H7 (cell line): ENCODE results near the gene LYPD4. TPM values are rescaled to one million over a fixed set of nuclear protein-coding genes. Genes with fewer than 3 reads are reported as not detected.
"Not testable (repeated sequence)": the region's sequence is repeated elsewhere in the genome, so short reads cannot be mapped to it uniquely, and the experiment has no call there.

Experiments used
- DNase-seq: peaks from one replicate; pipeline ENCODE4 v3.0.0; 2012
- H3K27me3 ChIP-seq: 2 replicates; pipeline ENCODE4 v1.6.0; 2011; ENCODE audit warnings: mild to moderate bottlenecking, low read length; ENCODE audit not compliant: control insufficient read depth, insufficient read depth
- H3K36me3 ChIP-seq: replicated peaks from 2 replicates; pipeline ENCODE4 v1.5.1; 2011; ENCODE audit warnings: low read length; ENCODE audit not compliant: control insufficient read depth, insufficient read depth
- H3K4me3 ChIP-seq: 2 replicates; pipeline ENCODE4 v1.5.1; 2011; ENCODE audit warnings: low read depth, mild to moderate bottlenecking, control low read depth, low read length, moderate library complexity; ENCODE audit not compliant: insufficient read depth
- total RNA-seq: library from RNA; depleted of rRNA; stranded (reverse); fragments of >200 nt; shearing (Covaris generic); gene quantifications from 2 replicates; pipeline ENCODE4 v1.2.3, GENCODE V29; 2014

LYPD4 gene
- total RNA-seq, 1 experiment from 2014 or later: not detected

DNA sequence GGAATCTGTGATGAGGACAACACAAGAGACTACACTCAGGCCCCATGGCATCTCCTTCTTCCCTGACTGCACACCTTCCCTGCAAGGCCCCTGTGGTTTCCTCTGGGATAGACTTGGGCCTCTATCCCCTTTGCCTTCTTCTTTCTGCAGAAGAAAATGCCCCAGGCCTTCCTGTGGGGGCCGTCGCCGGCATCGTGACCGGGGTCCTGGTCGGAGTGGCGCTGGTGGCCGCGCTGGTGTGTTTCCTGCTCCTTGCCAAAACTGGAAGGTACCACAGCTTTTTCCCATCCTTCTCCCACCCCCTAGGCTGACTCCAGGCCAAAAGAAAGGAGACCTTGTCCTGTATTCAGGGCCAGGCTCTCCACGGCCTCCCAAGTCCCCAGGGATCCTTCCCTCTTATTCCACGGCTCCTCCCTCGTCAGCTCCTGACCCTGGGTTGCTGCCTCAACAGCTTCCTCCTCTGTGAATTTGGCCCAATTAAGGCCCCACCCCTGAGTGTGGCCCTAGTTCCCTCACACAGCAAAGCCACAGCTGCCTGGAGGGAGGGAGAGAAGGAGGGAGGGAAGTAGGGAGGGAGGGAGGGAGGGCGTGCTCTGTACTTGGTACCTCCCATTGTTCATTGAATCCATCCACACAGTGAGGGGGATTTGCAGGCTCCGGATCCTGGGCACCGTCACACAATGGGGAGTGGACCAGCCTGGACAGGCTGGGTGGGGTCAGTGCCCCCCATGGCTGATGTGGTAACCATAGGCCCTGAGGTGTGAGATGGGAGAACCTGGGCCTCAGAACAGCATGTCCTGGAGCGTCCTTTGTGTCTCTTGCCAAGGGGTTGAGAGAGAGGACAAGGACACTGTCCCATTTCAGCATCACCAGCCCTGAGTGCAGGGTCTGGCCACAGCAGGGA, 35.6 kb downstream of the LYPD4 start:
- Histone ChIP-seq H3K36me3 (no peaks in the 10 kb centered on the region), H3K27me3 (no peaks in the 10 kb centered on the region), H3K4me3 (no peak overlapping the region)
- DNase-seq: no peak

DNA sequence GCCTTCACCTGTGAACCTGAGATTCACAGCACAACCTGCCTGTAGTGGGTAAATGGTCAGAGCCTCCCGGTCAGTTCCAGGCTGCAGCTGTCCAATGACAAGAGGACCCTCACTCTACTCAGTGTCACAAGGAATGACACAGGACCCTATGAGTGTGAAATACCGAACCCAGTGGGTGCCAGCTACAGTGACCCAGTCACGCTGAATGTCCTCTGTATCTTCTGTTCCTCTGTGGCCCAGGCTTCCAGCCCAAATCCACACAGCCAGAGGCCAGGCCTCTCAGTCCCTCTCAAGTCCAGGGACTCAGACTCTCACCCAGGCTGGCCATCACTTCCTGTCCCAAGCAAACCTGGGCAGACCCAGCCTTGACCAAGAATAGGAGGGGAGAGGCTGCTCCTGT, 37.3 kb downstream of the LYPD4 start:
- DNase-seq: no peak

DNA sequence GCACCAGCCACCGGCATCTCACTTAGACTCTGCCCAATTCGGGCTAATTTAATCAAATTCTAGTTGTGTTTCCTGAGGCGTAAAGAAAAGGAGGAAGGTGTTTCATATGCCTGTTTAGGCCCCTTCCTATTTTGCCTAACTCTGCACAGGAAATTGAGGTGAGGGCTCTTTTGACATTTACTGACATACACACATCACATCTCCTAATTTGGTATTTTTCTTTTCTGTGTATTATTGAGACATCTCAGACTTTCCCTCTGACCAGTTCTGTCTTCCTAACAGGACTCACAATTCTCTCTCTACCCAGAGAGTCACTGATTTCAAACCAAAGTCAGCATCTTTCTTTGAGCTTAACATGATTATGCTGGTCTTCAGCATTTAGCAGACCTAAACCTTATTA, 40.1 kb downstream of the LYPD4 start:
- no peak overlapping the region for H3K4me3 ChIP-seq
- H3K27me3 ChIP-seq: no peaks in the 10 kb centered on the region
- DNase-seq: no peak
- no peaks in the 10 kb centered on the region for H3K36me3 ChIP-seq

More for the DNA sequence above, 37.3 kb downstream of the LYPD4 start:
- H3K27me3 ChIP-seq: no peaks in the 10 kb centered on the region
- no peak overlapping the region for H3K4me3 ChIP-seq
- no peaks in the 10 kb centered on the region for H3K36me3 ChIP-seq

DNA sequence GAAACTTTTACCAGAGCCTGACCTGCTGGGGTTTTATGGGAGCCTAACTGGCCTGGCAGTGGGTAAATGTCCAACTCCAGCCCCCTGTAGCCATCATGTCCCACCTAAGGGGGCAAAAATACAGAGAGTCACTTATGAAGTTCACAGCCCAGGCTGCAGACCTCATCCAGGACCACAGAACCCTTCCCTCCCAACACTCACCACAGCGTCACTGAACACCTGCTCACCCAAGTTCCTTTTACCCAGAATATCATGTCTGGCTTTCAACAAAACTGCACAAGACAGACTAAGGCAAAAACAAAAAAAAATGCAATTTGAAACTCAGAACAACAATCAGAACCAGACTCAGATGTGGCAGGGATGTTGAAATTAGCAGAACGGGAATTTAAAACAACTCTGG, 41.7 kb downstream of the LYPD4 start:
- DNase-seq: no peak
- Histone ChIP-seq H3K27me3 (no peaks in the 10 kb centered on the region), H3K4me3 (no peak overlapping the region), H3K36me3 (no peaks in the 10 kb centered on the region)

GRCh38 chr19:41801792-41802211, 42.7 kb downstream of the LYPD4 start:
- no peaks in the 10 kb centered on the region for H3K36me3 ChIP-seq
- no peak for DNase-seq

GRCh38 chr19:41801031-41801430, 43.5 kb downstream of the LYPD4 start:
- Histone ChIP-seq H3K36me3 (no peaks in the 10 kb centered on the region), H3K27me3 (no peaks in the 10 kb centered on the region), H3K4me3 (no peak overlapping the region)
- no peak for DNase-seq

More at GRCh38 chr19:41801792-41802211, 42.7 kb downstream of the LYPD4 start:
- H3K27me3 ChIP-seq: no peaks in the 10 kb centered on the region
- no peak overlapping the region for H3K4me3 ChIP-seq

DNA sequence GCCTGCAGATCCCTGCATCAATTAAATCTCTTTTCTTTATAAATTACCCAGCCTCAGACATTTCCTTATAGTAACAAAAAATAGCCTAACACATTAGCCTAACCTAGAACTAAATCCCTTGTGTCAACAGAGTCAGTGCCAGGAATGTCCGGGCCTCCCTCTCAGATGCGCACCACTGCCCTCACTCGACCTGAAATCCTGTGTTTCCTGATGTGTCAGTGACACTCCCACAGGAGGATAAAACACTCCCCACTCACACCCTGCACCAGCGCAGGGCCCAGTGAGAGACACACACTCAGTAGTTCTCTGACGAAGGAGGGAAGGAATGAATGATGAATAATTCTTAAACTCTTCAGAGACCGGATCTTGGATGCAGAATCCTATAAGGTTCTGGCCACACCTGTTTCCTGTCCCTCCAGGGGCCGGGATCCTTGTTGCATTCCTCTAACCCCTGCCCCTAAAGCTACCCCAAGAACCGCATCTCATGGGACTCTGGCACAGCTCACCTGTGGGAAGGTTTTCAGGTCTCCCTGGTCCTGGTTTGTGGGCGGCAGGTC, 45.0 kb downstream of the LYPD4 start:
- Histone ChIP-seq H3K36me3 (no peaks in the 10 kb centered on the region), H3K4me3 (no peak overlapping the region), H3K27me3 (no peaks in the 10 kb centered on the region)
- DNase-seq: no peak

DNA sequence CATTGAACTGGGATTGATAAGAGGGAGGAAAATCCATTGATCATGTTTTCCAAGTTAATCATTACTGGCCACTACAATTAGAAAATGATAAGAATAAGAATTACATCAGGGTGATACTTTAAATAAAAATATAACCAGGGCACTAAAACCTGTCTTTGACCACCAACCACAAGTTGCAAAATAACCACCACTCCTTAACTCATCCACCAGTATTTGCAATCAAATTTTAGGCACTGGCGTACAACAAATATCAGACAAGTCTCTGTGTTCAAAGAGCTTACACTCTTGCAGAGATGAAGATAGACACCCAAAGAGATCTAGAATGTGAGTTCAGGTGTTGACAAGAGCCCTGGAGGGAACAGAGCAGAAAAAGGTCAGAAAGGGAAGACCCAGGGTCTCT, 47.6 kb downstream of the LYPD4 start:
- DNase-seq: no peak
- no peak overlapping the region for H3K4me3 ChIP-seq
- no peaks in the 10 kb centered on the region for H3K27me3 ChIP-seq
- H3K36me3 ChIP-seq: no peaks in the 10 kb centered on the region

DNA sequence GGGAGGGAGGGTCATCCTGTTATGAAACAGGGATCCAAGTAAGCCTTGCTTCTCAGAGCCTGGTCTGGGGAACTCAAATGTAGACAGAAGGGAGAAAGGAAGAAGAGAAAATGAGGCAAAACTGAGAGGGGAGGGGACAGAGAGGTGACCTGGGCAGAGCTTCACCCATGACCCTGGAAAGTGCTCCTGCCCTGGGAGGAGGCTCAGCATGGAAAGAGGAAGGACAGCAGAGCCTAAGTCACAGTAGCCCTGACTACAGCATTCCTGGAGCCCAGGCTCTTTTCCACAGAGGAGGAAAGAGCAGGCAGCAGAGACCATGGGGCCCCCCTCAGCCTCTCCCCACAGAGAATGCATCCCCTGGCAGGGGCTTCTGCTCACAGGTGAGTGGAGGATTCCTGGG, 48.1 kb downstream of the LYPD4 start, which contains the start of gene CEACAM3:
CEACAM3 (plus strand) TSS at position 226 of the 400 bp plus-strand sequence; CDS start at position 317, 91 bp downstream.
- Histone ChIP-seq H3K36me3 (no peaks in the 10 kb centered on the region), H3K27me3 (no peaks in the 10 kb centered on the region), H3K4me3 (no peak within 1 kb of the TSS)
- DNase-seq: no peak

GRCh38 chr19:41795031-41795461, 49.4 kb downstream of the LYPD4 start:
- peak; percentile 50 for DNase-seq
- no peak overlapping the region for H3K4me3 ChIP-seq

GRCh38 chr19:41793414-41793727, 51.1 kb downstream of the LYPD4 start:
- DNase-seq: no peak
- Histone ChIP-seq H3K27me3 (no peaks in the 10 kb centered on the region), H3K36me3 (no peaks in the 10 kb centered on the region), H3K4me3 (no peak overlapping the region)

More at GRCh38 chr19:41795031-41795461, 49.4 kb downstream of the LYPD4 start:
- Histone ChIP-seq H3K27me3 (no peaks in the 10 kb centered on the region), H3K36me3 (no peaks in the 10 kb centered on the region)

DNA sequence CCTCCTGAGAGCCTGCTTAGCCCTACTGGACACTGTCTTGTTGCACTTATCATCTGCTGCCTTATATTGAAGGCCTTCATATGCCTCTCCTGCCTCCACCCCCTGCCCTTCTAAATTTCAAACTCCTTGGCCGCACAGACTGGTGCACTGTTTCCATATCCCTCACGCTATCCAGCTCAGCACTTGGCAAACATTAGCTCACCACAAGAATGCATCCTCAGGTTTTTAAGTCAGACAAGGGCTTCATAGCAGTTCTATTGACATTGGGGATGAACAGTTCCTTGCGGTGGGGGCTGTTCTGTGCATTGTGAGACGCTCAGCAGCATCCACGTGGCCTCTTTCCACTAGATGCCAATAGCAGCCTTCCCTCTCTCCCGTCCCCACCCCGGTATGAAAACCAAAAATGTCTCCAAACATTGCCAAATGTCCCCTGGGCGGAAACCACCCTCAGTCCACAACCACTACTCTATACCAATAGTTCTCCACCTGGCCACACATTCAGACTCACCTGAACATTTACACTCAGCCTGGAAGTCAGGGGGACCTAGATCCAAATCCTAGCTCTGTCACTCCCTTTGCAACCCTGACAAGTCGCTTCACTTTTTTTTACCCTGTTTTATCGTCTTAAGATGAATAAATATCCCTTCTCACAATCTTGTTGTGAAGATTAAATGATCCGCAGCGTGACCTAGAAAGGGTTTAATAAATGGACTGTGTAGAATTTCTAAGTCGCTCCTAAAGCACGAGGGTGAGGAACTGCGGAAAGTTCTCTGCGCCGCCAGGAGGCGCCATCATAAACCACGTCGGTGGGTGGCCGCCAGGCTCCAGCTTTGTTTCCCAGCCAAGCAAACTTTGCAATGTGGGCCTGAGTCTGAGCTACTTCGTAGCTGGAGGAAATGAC, 51.7 kb downstream of the LYPD4 start:
- DNase-seq: peak; percentile 73
- H3K27me3 ChIP-seq: no peaks in the 10 kb centered on the region
- H3K36me3 ChIP-seq: no peaks in the 10 kb centered on the region
- H3K4me3 ChIP-seq: no peak overlapping the region

DNA sequence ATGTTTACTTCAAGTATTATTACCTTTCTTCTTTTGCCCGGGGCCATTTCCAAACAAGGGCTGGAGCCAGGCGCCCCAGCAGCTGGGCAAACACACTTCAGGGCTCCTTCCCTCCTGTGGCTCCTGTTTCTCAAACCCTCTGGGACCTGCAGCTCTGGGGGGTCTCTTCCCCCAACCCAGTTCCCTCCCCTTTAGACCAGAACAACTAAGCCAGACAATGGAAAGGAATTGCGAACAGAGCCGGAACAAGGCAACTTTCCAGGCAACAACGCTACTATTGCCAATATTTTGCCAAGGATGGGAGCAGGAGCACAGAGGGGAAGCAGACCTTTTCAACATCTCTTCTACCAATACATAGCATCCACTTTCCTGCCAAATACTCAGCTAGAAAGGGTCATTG, 55.4 kb downstream of the LYPD4 start:
- DNase-seq, H3K27me3 ChIP-seq, H3K36me3 ChIP-seq, H3K4me3 ChIP-seq: not testable (repeated sequence)

DNA sequence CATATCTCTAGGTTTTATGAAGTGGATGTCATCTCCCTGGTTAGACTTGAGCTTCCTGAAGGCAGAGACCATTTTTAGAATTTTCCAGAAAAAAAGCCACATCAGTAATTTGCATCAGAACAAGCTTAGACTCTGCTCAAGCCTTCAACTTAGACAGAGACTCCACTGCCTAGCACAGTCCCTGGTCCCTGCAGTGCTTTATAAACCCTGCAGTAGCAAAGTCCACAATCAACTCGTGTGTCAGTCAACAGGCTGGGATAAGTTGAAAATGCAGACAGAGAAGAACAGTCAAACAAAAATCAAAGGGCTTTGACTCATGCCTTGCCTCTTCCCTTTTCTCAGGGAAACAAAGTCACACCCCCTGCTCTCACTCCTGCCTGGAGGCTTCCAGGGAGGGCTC, 56.0 kb downstream of the LYPD4 start:
- H3K27me3 ChIP-seq, H3K4me3 ChIP-seq, H3K36me3 ChIP-seq, DNase-seq: not testable (repeated sequence)
